ENCODE data around the gene NPIPA7.
"Not testable (repeated sequence)": the region's sequence is repeated elsewhere in the genome, so short reads cannot be mapped to it uniquely, and the experiment has no call there.

Gene NPIPA7

DNA sequence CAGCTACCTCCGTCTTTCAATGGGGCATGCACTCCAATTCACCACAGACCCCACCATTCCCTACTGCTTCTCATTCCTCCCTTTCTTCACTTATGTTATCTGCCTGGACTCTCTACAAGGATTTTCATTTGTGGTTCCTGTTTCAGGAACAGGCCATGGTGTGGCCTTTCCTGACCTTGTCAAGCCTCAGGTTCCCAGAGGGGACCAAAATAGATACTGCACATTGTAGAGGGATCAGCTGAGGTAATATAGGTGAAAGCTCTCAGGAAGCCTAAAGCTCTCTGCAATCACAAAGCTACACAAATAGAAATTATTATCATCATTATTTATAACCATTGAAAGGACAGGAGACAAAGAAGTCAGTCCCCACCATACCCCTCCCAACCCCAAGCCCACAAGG is 41.6 kb downstream of the NPIPA7 start:
- DNase-seq: not testable (repeated sequence)

DNA sequence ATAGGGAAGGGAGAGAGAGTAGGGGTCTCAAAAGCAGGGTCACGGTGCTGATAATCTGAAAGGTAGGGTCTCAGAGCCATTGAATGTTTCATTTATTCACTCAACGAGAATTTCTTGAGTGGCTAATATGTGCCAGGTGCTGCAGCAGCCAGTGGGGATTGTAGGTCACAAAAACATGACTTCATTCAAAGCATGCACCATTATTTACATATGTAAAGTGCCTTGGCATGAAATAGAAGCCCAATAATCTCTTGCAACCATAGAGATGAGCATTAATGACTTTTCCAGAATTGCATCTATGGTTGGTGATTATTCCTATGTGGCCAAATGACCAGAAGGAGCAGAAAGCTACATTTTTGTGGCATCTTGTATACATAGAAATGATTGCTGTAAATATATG is 46.2 kb downstream of the NPIPA7 start:
- DNase-seq: not testable (repeated sequence)

DNA sequence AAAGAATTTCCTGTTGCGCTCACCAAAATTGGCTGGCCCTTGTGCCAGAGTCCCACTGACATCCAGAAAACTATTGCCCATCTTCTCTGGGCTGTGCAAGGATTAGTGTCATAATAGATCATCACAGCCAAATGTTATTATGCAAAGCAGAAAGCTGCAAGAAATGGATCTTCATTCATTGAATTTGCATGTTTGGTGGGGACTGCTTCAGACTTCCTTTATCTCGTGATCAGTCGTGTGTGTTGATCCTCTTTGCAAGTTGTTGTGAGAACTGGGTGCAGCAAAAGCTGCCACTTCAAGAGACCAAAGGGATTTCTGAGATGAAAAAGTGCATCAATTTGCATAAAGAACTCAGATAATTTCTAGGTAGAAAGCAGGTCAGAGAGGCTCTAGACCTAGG is 52.2 kb downstream of the NPIPA7 start:
- DNase-seq: not testable (repeated sequence)

DNA sequence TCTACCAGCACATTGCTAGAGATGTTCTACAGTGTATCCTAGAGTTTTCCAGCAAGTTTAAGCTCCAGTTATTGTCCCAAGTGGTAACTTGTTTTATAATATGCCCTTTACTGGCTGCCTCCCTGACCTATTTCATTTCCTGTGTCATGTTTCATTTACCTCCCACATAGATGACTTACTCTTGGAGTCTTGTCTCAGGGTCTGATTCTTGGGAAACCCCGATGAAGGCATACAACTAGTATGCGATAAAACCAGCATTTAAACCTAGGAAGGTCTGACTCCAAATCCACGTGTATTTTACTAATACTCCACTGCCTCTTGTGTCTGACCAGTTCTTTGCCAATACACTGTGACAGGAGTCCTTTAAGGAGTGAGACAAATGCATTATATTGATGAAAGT is 55.8 kb downstream of the NPIPA7 start:
- DNase-seq: not testable (repeated sequence)

DNA sequence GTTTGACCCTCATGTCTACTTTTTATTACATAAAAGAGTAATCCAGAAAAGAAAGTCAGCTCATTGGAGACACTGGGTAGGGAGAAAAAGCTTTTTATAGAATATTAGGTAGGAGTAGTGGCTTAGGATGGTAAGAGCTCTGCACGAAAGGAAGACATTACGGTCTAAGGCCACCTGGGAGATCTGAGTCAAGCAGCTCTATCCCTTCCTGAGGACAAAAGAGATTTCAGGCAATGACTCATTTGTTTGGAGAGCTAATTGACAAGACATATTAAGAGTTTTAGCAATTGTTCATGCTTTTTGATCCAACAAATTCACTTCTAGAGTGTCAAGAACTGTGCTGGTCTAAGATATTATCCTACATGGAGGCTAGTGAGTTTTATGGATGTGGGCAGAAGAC is 62.5 kb downstream of the NPIPA7 start:
- not testable (repeated sequence) for DNase-seq
